K562 (cell line): ENCODE measurements around the gene CLASP1. TPM values are rescaled to one million over a fixed set of nuclear protein-coding genes. Genes with fewer than 3 reads are reported as not detected.

ENCODE experiments used
- BACH1 ChIP-seq: fragments of 200-800 bp; sonication (Bioruptor generic); IDR thresholded peaks from 2 replicates; pipeline ENCODE4 v1.6.1; 2016; ENCODE audit warnings: missing genetic modification characterization, missing compliant biosample characterization
- CLOCK ChIP-seq: fragments of 250-450 bp; sonication (Bioruptor Pico); IDR thresholded peaks from 2 replicates; pipeline ENCODE4 v1.4.0; 2020; ENCODE audit warnings: mild to moderate bottlenecking, moderate library complexity, borderline replicate concordance
- CREBBP ChIP-seq: IDR thresholded peaks from one replicate; pipeline ENCODE4 v1.6.1; 2012; ENCODE audit warnings: low read depth, mild to moderate bottlenecking, control low read depth, inconsistent platforms, low read length
- CREM ChIP-seq: IDR thresholded peaks from 2 replicates; pipeline ENCODE4 v1.6.1; 2014; ENCODE audit warnings: antibody characterized with exemption, low read depth
- DNMT1 ChIP-seq: fragments of 450-650 bp; IDR thresholded peaks from 2 replicates; pipeline ENCODE4 v1.6.1; 2016; ENCODE audit warnings: antibody characterized with exemption, mild to moderate bottlenecking
- E2F3 ChIP-seq: fragments of 250-450 bp; sonication (Bioruptor Pico); IDR thresholded peaks from 2 replicates; pipeline ENCODE4 v1.4.0; 2020; ENCODE audit warnings: mild to moderate bottlenecking
- FOXJ2 ChIP-seq: fragments of 200-800 bp; sonication (Bioruptor generic); IDR thresholded peaks from 2 replicates; pipeline ENCODE4 v1.6.1; 2016; ENCODE audit warnings: missing genetic modification characterization, missing compliant biosample characterization
- GABPB1 ChIP-seq: sonication (generic); formaldehyde crosslinking; IDR thresholded peaks from 2 replicates; pipeline ENCODE4 v1.8.0; 2022; ENCODE audit warnings: mild to moderate bottlenecking, missing genetic modification reagents
- HDAC1 ChIP-seq, 2 experiments: fragments of 450-650 bp; IDR thresholded peaks; 2 replicates each; pipeline ENCODE4 v1.6.1; 2016 to 2017; ENCODE audit warnings: inconsistent platforms in 1 of 2, mild to moderate bottlenecking in 1 of 2, moderate library complexity in 1 of 2
- MLLT1 ChIP-seq, 2 experiments: fragments of 450-650 bp; IDR thresholded peaks; 2 replicates each; pipeline ENCODE4 v1.6.1; 2016
- NFXL1 ChIP-seq: fragments of 450-650 bp; formaldehyde crosslinking; IDR thresholded peaks from 2 replicates; pipeline ENCODE4 v1.4.0; 2021; ENCODE audit warnings: mild to moderate bottlenecking
- PHF8 ChIP-seq: fragments of 200-600 bp; sonication (generic); IDR thresholded peaks from 2 replicates; pipeline ENCODE4 v1.6.1; 2012; ENCODE audit warnings: mixed run types, mild to moderate bottlenecking, inconsistent platforms, low read length, moderate library complexity, borderline replicate concordance
- PML ChIP-seq: IDR thresholded peaks from 2 replicates; pipeline ENCODE4 v1.6.1; 2012; ENCODE audit warnings: low read length, inconsistent platforms
- RFX7 ChIP-seq: fragments of 250-450 bp; sonication (Bioruptor Pico); IDR thresholded peaks from 2 replicates; pipeline ENCODE4 v1.5.1; 2021; ENCODE audit warnings: mild to moderate bottlenecking
- UBTF ChIP-seq, 2 experiments: IDR thresholded peaks; 2 replicates each; pipeline ENCODE4 v1.6.1; 2012; ENCODE audit warnings: improper control_type of control experiment in 2 of 2, low read depth in 2 of 2, low read length in 2 of 2, borderline replicate concordance in 1 of 2
- USF1 ChIP-seq: sonication (generic); formaldehyde crosslinking; IDR thresholded peaks from 2 replicates; pipeline ENCODE4 v1.9.0; 2022; ENCODE audit warnings: mild to moderate bottlenecking, missing genetic modification reagents
- ZNF398 ChIP-seq: fragments of 250-450 bp; sonication (Bioruptor Pico); IDR thresholded peaks from 2 replicates; pipeline ENCODE4 v1.8.0; 2021; ENCODE audit warnings: moderate library complexity, mild to moderate bottlenecking, inconsistent platforms
- polyA plus RNA-seq, 8 experiments: library from polyadenylated mRNA; depleted of rRNA in 4 of 8; stranded (reverse) in 5 of 8; unstranded in 3 of 8; fragments of >200 nt; fragmentation: Nextera tagmentation in 2 of 8; fragmentation: Illumina TruSeq in 1 of 8; extraction: Ambion mirVana in 2 of 8; extraction: Trizol in 1 of 8; gene quantifications; 2 replicates each; pipeline versions ENCODE4 v1.2.1 to v1.2.3, GENCODE V29; 2011 to 2014; ENCODE audit warnings: inconsistent platforms in 1 of 8, missing spikeins in 1 of 8
- total RNA-seq, 7 experiments: library from RNA; depleted of rRNA in 6 of 7; stranded (reverse); fragments of >200 nt in 6 of 7; fragmentation: Illumina TruSeq in 2 of 7; extraction: Trizol in 2 of 7; gene quantifications; 2 replicates each; pipeline versions ENCODE4 v1.2.1 to v1.2.3, GENCODE V29; 2011 to 2021; ENCODE audit warnings: low replicate concordance in 1 of 7

The CLASP1 gene
- total and polyA plus RNA-seq, 9 of the 15 experiments (the other 6 are each of a cell fraction or from before 2014, with no cell fraction given) = 1.7 to 40.3 (median 20.7) TPM

GRCh38 chr2:121532347-121532766 is 116.9 kb downstream of the CLASP1 start (continued):
- TF ChIP-seq ZNF398 (CRISPR knock-in tag) = no peak
- no peak for TF ChIP-seq DNMT1
- TF ChIP-seq MLLT1 (IDR thresholded peaks at IDR 0.05) = no peak
- no peak for TF ChIP-seq RFX7 (CRISPR knock-in tag)
- TF ChIP-seq FOXJ2 (tag) = no peak
- TF ChIP-seq GABPB1 (CRISPR knock-in tag) = no peak
- TF ChIP-seq E2F3 (CRISPR knock-in tag) = no peak
- TF ChIP-seq HDAC1 (IDR thresholded peaks at IDR 0.05) = peak in 1 of 2 experiments; percentile 43; a peak in 1 of 4 replicates
- no peak for TF ChIP-seq CLOCK
- TF ChIP-seq PML = no peak
- TF ChIP-seq UBTF (IDR thresholded peaks at IDR 0.05; ENCODE audit: borderline replicate concordance in 1 of 2, low read depth in 2 of 2, low read length in 2 of 2) = no peak
- no peak for TF ChIP-seq NFXL1 (CRISPR knock-in tag)
- TF ChIP-seq BACH1 (tag) = no peak
- TF ChIP-seq CREBBP = no peak
- peak; percentile 94 for TF ChIP-seq CREM
- no peak for TF ChIP-seq USF1 (CRISPR knock-in tag)
- TF ChIP-seq PHF8 = no peak
